Kidney (tissue), 14 donors: Measurements from ENCODE around the gene PARS2. TPM values are rescaled to one million over a fixed set of nuclear protein-coding genes. Genes with fewer than 3 reads are reported as not detected.

ENCODE experiments used
- DNase-seq, 5 donors: peaks; one replicate each; pipeline ENCODE4 v3.0.0-alpha.2; 2013 to 2020
- FAIRE-seq: peaks from 2 replicates; lab custom pipeline; 2012; peaks lifted over from hg19 to GRCh38; lab: Jason Lieb, UNC
- H3K27ac ChIP-seq, 2 donors: one replicate each; pipeline ENCODE4 v1.7.0; 2013; ENCODE audit warnings: low read depth in 2 of 2, low read length in 2 of 2, inconsistent platforms in 1 of 2
- H3K27me3 ChIP-seq: one replicate; pipeline ENCODE4 v1.7.1; 2013; ENCODE audit warnings: low read length, inconsistent platforms; ENCODE audit not compliant: control insufficient read depth, insufficient read depth
- H3K36me3 ChIP-seq, 3 donors: one replicate each; pipeline versions ENCODE4 v1.7.0 to v1.7.1; 2013; ENCODE audit warnings: low read length in 3 of 3, control low read depth in 1 of 3, inconsistent platforms in 1 of 3; ENCODE audit not compliant: insufficient read depth in 3 of 3, control insufficient read depth in 2 of 3
- H3K4me1 ChIP-seq, 3 donors: one replicate each; pipeline versions ENCODE4 v1.7.0 to v1.7.1; 2013; ENCODE audit warnings: low read length in 3 of 3, inconsistent platforms in 1 of 3, low read depth in 1 of 3; ENCODE audit not compliant: control insufficient read depth in 2 of 3, insufficient read depth in 2 of 3
- H3K4me3 ChIP-seq, 3 donors: one replicate each; pipeline versions ENCODE4 v1.7.0 to v1.8.1; 2013; ENCODE audit warnings: low read length in 3 of 3, control low read depth in 1 of 3, inconsistent platforms in 1 of 3
- H3K9ac ChIP-seq, 3 donors: one replicate each; pipeline versions ENCODE4 v1.7.0 to v1.7.1; 2013; ENCODE audit warnings: low read length in 3 of 3, control low read depth in 1 of 3, inconsistent platforms in 1 of 3
- H3K9me3 ChIP-seq, 3 donors: one replicate each; pipeline versions ENCODE4 v1.7.0 to v1.7.1; 2013; ENCODE audit warnings: low read length in 3 of 3, control low read depth in 1 of 3, inconsistent platforms in 1 of 3; ENCODE audit not compliant: control insufficient read depth in 2 of 3, insufficient read depth in 1 of 3
- CTCF ChIP-seq: IDR thresholded peaks from 3 replicates; pipeline ENCODE4 v1.5.1; 2012; ENCODE audit warnings: mild to moderate bottlenecking, moderate library complexity, borderline replicate concordance; ENCODE audit not compliant: insufficient read depth; ENCODE audit errors: extremely low read depth
- intact Hi-C: fragments of 100-400 bp; cut with DNase I; formaldehyde crosslinking; loops from one replicate; pipeline ENCODE4 v1.11.1; 2022
- polyA plus RNA-seq: library from polyadenylated mRNA; stranded (reverse); fragments of 350-450 nt; fragmentation: Illumina TruSeq; extraction: RNeasy Lipid Tissue Mini Kit (QIAGEN cat#74804); gene quantifications from one replicate; pipeline ENCODE4 v1.2.3, GENCODE V29; 2014; ENCODE audit warnings: low read depth, low replicate concordance; ENCODE audit not compliant: insufficient read depth
- total RNA-seq: library from RNA; stranded (reverse); fragmentation: NEBNext Ultra II Directional; extraction: Animal tissue kit (Norgen Biotek cat#: 25700); gene quantifications from one replicate; pipeline ENCODE4 v1.2.1, GENCODE V29; 2021
- donor health status: control.
- donor health status: control.
- donor health status: control.
- donor health status: control.
- donor health status: control.
- donor health status: DM: yes; HTN: yes; CAD: no.
- donor health status: Normal renal cell carcinoma (clear cell type).

The PARS2 gene
- total and polyA plus RNA-seq, 2 donors from 2014 or later, result 7.1 to 7.2 TPM

- intact Hi-C loops, result no loop called here
- FAIRE-seq (no peak), DNase-seq (peak in 4 of 5 donors; percentile 75 to 78 (median 76))
- Histone ChIP-seq H3K27ac (no peak overlapping the region), H3K27me3 (no peaks in the 10 kb centered on the region), H3K4me3 (no peak overlapping the region), H3K9me3 (no peaks in the 10 kb centered on the region), H3K4me1 (no peaks in the 10 kb centered on the region), H3K36me3 (no peaks in the 10 kb centered on the region), H3K9ac (no peak overlapping the region)
- peak; percentile 88 for TF ChIP-seq CTCF
Observed at GRCh38 chr1:54810153-54810942, 46.0 kb upstream of the PARS2 start.

- Histone ChIP-seq H3K27me3 (no peaks in the 10 kb centered on the region), H3K27ac (no peak overlapping the region), H3K4me1 (peaks cover 0 to 5% (median 0%) of the 10 kb centered on the region in 3 donors), H3K9me3 (no peaks in the 10 kb centered on the region), H3K4me3 (no peak overlapping the region), H3K36me3 (no peaks in the 10 kb centered on the region), H3K9ac (no peak overlapping the region)
- peak in 1 of 5 donors; percentile 36 for DNase-seq
- TF ChIP-seq CTCF, result no peak
- intact Hi-C loops, result no loop called here
- no peak for FAIRE-seq
Observed at GRCh38 chr1:54809496-54810074, 45.3 kb upstream of the PARS2 start.

- Histone ChIP-seq H3K27ac (no peak overlapping the region), H3K4me1 (peaks cover 0 to 10% (median 5%) of the 10 kb centered on the region in 3 donors), H3K9me3 (no peaks in the 10 kb centered on the region), H3K9ac (no peak overlapping the region), H3K27me3 (no peaks in the 10 kb centered on the region), H3K36me3 (no peaks in the 10 kb centered on the region), H3K4me3 (no peak overlapping the region)
- FAIRE-seq (no peak), DNase-seq (peak in 1 of 5 donors; percentile 32)
- intact Hi-C loops, result no loop called here
- TF ChIP-seq CTCF, result no peak
Observed at GRCh38 chr1:54808443-54809207, 44.3 kb upstream of the PARS2 start.
